Measurements from ENCODE around the gene NARF. TPM values are rescaled to one million over a fixed set of nuclear protein-coding genes. Genes with fewer than 3 reads are reported as not detected.
A peak's percentile ranks its signal among the peaks of the same experiment; 100 is the strongest.

The NARF gene
- total RNA-seq, 1 donor from 2014 or later, result 64.4 TPM

DNA sequence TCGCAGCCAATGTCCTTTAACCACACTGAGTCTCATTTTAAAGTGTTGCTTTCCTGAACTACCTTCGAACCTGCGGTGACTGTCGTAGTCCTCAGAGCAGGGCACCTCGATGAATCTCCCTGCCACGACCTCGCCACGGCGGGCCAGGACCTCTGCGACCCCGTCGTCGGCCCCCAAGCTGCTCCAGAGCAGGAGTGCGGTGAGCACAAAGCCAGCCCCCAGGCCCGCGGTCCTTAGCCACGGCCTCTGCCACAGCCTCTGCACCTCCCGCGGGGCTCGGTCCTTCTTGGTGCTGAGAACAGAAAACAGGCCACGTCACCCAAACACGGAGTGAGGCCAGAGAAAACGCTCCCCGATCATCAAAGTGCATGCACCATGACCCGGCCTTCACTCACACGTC lies 43.2 kb upstream of the NARF start:
- peaks cover 2% of the 10 kb centered on the region for H3K4me1 Mint-ChIP-seq (ENCODE audit: low read depth, unreplicated experiment)
- H3K4me1 ChIP-seq (ENCODE audit: insufficient read depth, low read length), result peaks cover 7% of the 10 kb centered on the region
- no peaks in the 10 kb centered on the region for H3K27me3 ChIP-seq (ENCODE audit: insufficient read depth, low read length)
- H3K9me3 ChIP-seq (ENCODE audit: insufficient read depth, low read depth, low read length), result no peaks in the 10 kb centered on the region
- H3K4me3 Mint-ChIP-seq (ENCODE audit: unreplicated experiment), result peak overlapping the region; percentile 76
- no peak overlapping the region for H3K9ac ChIP-seq (ENCODE audit: low read length)
- H3K36me3 Mint-ChIP-seq (ENCODE audit: low read depth, unreplicated experiment), result peaks cover 6% of the 10 kb centered on the region
- no peak overlapping the region for H3K4me2 ChIP-seq (ENCODE audit: low read length)
- H3K27ac Mint-ChIP-seq (ENCODE audit: unreplicated experiment), result no peak overlapping the region
- no peak overlapping the region for H3K27ac ChIP-seq (ENCODE audit: low read depth, low read length)
- H3K9me3 Mint-ChIP-seq (ENCODE audit: unreplicated experiment), result no peaks in the 10 kb centered on the region
- FAIRE-seq (no peak), DNase-seq (ENCODE audit: low read depth) (no peak)
- H2AFZ ChIP-seq (ENCODE audit: low read depth, low read length), result no peak overlapping the region
- no peak overlapping the region for H3K4me3 ChIP-seq (ENCODE audit: insufficient read depth, low read depth, low read length)
- H3K27me3 Mint-ChIP-seq (ENCODE audit: low read depth, unreplicated experiment), result no peaks in the 10 kb centered on the region
- no peak for TF ChIP-seq EZH2 (IDR thresholded peaks at IDR 0.05; ENCODE audit: insufficient read depth, low read length)
- TF ChIP-seq, protein P1, sequence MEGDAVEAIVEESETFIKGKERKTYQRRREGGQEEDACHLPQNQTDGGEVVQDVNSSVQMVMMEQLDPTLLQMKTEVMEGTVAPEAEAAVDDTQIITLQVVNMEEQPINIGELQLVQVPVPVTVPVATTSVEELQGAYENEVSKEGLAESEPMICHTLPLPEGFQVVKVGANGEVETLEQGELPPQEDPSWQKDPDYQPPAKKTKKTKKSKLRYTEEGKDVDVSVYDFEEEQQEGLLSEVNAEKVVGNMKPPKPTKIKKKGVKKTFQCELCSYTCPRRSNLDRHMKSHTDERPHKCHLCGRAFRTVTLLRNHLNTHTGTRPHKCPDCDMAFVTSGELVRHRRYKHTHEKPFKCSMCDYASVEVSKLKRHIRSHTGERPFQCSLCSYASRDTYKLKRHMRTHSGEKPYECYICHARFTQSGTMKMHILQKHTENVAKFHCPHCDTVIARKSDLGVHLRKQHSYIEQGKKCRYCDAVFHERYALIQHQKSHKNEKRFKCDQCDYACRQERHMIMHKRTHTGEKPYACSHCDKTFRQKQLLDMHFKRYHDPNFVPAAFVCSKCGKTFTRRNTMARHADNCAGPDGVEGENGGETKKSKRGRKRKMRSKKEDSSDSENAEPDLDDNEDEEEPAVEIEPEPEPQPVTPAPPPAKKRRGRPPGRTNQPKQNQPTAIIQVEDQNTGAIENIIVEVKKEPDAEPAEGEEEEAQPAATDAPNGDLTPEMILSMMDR (IDR thresholded peaks at IDR 0.05; ENCODE audit: insufficient read depth, low read depth, low read length), result no peak
- H3K79me2 ChIP-seq (ENCODE audit: insufficient read depth, low read length), result peaks cover 2% of the 10 kb centered on the region
- peaks cover 48% of the 10 kb centered on the region for H4K20me1 ChIP-seq (ENCODE audit: insufficient read depth, low read length)
- no peaks in the 10 kb centered on the region for H3K36me3 ChIP-seq (ENCODE audit: insufficient read depth, low read length)

DNA sequence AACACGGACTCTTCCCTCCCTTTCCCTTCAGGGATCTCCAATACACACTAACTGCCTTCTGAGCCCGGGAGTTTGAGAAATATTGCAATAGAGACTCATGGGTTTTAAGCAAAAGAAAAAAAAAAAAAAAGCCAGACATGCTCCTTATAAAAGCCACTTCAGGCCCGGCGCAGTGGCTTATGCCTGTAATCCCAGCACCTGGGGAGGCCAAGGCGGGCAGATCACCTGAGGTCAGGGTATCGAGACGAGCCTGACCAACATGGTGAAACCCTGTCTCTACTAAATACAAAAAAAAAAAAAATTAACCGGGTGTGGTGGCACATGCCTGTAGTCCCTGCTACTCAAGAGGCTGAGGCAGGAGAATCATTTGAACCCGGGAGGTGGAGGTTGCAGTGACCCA lies 42.8 kb upstream of the NARF start:
- Histone ChIP-seq H4K20me1 (ENCODE audit: insufficient read depth, low read length) (peaks cover 47% of the 10 kb centered on the region), H3K36me3 (ENCODE audit: insufficient read depth, low read length) (no peaks in the 10 kb centered on the region)
- FAIRE-seq, result no peak

DNA sequence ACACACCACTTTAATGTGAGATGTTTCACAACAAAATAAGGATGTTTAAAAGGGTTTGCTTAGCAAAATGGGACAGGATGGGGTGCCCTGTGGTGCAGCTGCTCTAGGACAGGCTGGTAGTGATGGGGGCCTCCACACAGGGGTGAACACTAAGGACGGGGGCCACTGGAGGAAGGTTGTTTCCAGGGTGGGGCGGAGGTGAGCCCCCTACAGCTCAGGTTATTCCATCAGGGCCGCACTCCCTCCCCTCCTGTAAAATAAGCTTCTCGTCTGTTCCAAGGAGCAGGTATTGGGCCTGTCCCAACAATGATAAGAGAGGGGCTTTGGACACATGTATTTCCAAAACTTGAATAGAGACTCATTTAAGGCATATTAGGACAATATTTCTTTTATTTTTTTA lies 42.3 kb upstream of the NARF start:
- Mint-ChIP-seq H3K36me3 (ENCODE audit: low read depth, unreplicated experiment) (peaks cover 7% of the 10 kb centered on the region), H3K4me1 (ENCODE audit: low read depth, unreplicated experiment) (peaks cover 2% of the 10 kb centered on the region), H3K4me3 (ENCODE audit: unreplicated experiment) (no peak overlapping the region), H3K9me3 (ENCODE audit: unreplicated experiment) (no peaks in the 10 kb centered on the region), H3K27ac (ENCODE audit: unreplicated experiment) (no peak overlapping the region), H3K27me3 (ENCODE audit: low read depth, unreplicated experiment) (no peaks in the 10 kb centered on the region)
- FAIRE-seq (no peak), DNase-seq (ENCODE audit: low read depth) (no peak)
- Histone ChIP-seq H3K4me1 (ENCODE audit: insufficient read depth, low read length) (peaks cover 7% of the 10 kb centered on the region), H3K4me3 (ENCODE audit: insufficient read depth, low read depth, low read length) (no peak overlapping the region), H3K79me2 (ENCODE audit: insufficient read depth, low read length) (peaks cover 2% of the 10 kb centered on the region), H3K9ac (ENCODE audit: low read length) (no peak overlapping the region), H3K4me2 (ENCODE audit: low read length) (no peak overlapping the region), H3K27ac (ENCODE audit: low read depth, low read length) (no peak overlapping the region), H3K36me3 (ENCODE audit: insufficient read depth, low read length) (no peaks in the 10 kb centered on the region), H3K27me3 (ENCODE audit: insufficient read depth, low read length) (no peaks in the 10 kb centered on the region), H2AFZ (ENCODE audit: low read depth, low read length) (no peak overlapping the region), H3K9me3 (ENCODE audit: insufficient read depth, low read depth, low read length) (no peaks in the 10 kb centered on the region), H4K20me1 (ENCODE audit: insufficient read depth, low read length) (peaks cover 45% of the 10 kb centered on the region)
- no peak for TF ChIP-seq EZH2 (IDR thresholded peaks at IDR 0.05; ENCODE audit: insufficient read depth, low read length)

More for the DNA sequence above, 42.8 kb upstream of the NARF start:
- H3K79me2 ChIP-seq (ENCODE audit: insufficient read depth, low read length), result peaks cover 2% of the 10 kb centered on the region
- no peak overlapping the region for H3K4me3 Mint-ChIP-seq (ENCODE audit: unreplicated experiment)
- H3K9me3 Mint-ChIP-seq (ENCODE audit: unreplicated experiment), result no peaks in the 10 kb centered on the region
- H3K4me2 ChIP-seq (ENCODE audit: low read length), result no peak overlapping the region
- no peak overlapping the region for H3K27ac Mint-ChIP-seq (ENCODE audit: unreplicated experiment)
- no peaks in the 10 kb centered on the region for H3K27me3 Mint-ChIP-seq (ENCODE audit: low read depth, unreplicated experiment)
- peaks cover 2% of the 10 kb centered on the region for H3K4me1 Mint-ChIP-seq (ENCODE audit: low read depth, unreplicated experiment)
- H3K27me3 ChIP-seq (ENCODE audit: insufficient read depth, low read length), result no peaks in the 10 kb centered on the region
- no peak overlapping the region for H2AFZ ChIP-seq (ENCODE audit: low read depth, low read length)
- no peak for DNase-seq (ENCODE audit: low read depth)
- H3K36me3 Mint-ChIP-seq (ENCODE audit: low read depth, unreplicated experiment), result peaks cover 6% of the 10 kb centered on the region
- H3K27ac ChIP-seq (ENCODE audit: low read depth, low read length), result no peak overlapping the region
- TF ChIP-seq, protein P1 (IDR thresholded peaks at IDR 0.05; ENCODE audit: insufficient read depth, low read depth, low read length), result no peak
- TF ChIP-seq EZH2 (IDR thresholded peaks at IDR 0.05; ENCODE audit: insufficient read depth, low read length), result no peak
- no peak overlapping the region for H3K9ac ChIP-seq (ENCODE audit: low read length)
- no peak overlapping the region for H3K4me3 ChIP-seq (ENCODE audit: insufficient read depth, low read depth, low read length)
- no peaks in the 10 kb centered on the region for H3K9me3 ChIP-seq (ENCODE audit: insufficient read depth, low read depth, low read length)
- H3K4me1 ChIP-seq (ENCODE audit: insufficient read depth, low read length), result peaks cover 7% of the 10 kb centered on the region
